ENCODE data around the gene OR2W1.

GRCh38 chr6:29025927-29026585 is 18.9 kb downstream of the OR2W1 start:
- no peak for TF ChIP-seq POLR2A (IDR thresholded peaks at IDR 0.05; ENCODE audit: low read depth)
- TF ChIP-seq, protein P1, sequence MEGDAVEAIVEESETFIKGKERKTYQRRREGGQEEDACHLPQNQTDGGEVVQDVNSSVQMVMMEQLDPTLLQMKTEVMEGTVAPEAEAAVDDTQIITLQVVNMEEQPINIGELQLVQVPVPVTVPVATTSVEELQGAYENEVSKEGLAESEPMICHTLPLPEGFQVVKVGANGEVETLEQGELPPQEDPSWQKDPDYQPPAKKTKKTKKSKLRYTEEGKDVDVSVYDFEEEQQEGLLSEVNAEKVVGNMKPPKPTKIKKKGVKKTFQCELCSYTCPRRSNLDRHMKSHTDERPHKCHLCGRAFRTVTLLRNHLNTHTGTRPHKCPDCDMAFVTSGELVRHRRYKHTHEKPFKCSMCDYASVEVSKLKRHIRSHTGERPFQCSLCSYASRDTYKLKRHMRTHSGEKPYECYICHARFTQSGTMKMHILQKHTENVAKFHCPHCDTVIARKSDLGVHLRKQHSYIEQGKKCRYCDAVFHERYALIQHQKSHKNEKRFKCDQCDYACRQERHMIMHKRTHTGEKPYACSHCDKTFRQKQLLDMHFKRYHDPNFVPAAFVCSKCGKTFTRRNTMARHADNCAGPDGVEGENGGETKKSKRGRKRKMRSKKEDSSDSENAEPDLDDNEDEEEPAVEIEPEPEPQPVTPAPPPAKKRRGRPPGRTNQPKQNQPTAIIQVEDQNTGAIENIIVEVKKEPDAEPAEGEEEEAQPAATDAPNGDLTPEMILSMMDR (IDR thresholded peaks at IDR 0.05), result no peak
